Frontal cortex (tissue), 4 donors: Measurements from ENCODE around the gene PPME1. TPM values are rescaled to one million over a fixed set of nuclear protein-coding genes. Genes with fewer than 3 reads are reported as not detected.
"Not testable (repeated sequence)": the region's sequence is repeated elsewhere in the genome, so short reads cannot be mapped to it uniquely, and the experiment has no call there.

Source experiments
- DNase-seq, 2 donors: peaks; one replicate each; pipeline ENCODE4 v3.0.0; 2012; ENCODE audit warnings: low spot score in 2 of 2
- FAIRE-seq: peaks from 2 replicates; lab custom pipeline; 2012; peaks lifted over from hg19 to GRCh38; lab: Jason Lieb, UNC
- total RNA-seq: library from RNA; depleted of rRNA; stranded (reverse); fragments of >200 nt; gene quantifications from one replicate; pipeline ENCODE4 v1.2.3, GENCODE V29; 2014
- donor health status: control.
- donor health status: control.
- donor health status: control.

Gene PPME1, protein sequence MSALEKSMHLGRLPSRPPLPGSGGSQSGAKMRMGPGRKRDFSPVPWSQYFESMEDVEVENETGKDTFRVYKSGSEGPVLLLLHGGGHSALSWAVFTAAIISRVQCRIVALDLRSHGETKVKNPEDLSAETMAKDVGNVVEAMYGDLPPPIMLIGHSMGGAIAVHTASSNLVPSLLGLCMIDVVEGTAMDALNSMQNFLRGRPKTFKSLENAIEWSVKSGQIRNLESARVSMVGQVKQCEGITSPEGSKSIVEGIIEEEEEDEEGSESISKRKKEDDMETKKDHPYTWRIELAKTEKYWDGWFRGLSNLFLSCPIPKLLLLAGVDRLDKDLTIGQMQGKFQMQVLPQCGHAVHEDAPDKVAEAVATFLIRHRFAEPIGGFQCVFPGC
- 45.7 TPM for total RNA-seq

- FAIRE-seq (peak; percentile 34), DNase-seq (peak; percentile 77 to 87)
Observed at GRCh38 chr11:74170694-74171629, at the start of gene PPME1, which contains the start of gene C2CD3. Gene PPME1, plus strand, starts transcription at chr11:74171289. Its CDS starts 133 bp downstream, at chr11:74171422. Gene C2CD3, minus strand, starts transcription at chr11:74171002. Its CDS starts 210 bp downstream, at chr11:74170792.

GRCh38 chr11:74121804-74122203 is 49.3 kb upstream of the PPME1 start:
- FAIRE-seq = no peak
- no peak for DNase-seq

DNA sequence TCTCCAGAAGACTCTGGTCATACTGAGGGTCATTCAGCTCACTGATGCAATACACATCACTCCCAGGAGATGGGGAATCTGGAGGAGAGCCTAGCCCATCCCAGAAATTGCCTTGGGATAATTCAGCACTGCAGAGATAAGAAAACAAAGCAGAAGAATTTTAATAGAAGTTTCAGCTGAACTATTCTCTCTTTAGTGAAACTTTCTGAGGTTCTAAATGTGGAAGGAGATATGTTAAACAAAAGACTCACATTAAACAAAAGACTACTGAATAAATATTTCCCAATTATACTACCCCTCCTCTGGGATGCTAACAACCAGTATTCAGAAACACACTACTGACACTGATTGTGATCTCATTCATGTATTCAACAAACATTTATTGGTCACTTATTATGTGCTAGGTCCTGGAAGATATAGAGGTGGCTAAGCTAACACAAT is 48.1 kb upstream of the PPME1 start:
- FAIRE-seq (no peak), DNase-seq (no peak)

DNA sequence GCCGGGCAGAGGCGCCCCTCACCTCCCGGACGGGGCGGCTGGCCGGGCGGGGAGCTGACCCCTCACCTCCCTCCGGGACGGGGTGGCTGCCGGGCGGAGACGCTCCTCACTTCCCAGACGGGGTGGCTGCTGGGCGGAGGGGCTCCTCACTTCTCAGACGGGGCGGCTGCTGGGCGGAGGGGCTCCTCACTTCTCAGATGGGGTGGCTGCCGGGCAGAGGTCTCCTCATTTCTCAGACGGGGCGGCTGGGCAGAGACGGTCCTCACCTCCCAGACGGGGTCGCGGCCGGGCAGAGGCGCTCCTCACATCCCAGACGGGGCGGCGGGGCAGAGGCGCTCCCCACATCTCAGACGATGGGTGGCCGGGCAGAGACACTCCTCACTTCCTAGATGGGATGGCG is 42.0 kb upstream of the PPME1 start:
- DNase-seq, FAIRE-seq: not testable (repeated sequence)

DNA sequence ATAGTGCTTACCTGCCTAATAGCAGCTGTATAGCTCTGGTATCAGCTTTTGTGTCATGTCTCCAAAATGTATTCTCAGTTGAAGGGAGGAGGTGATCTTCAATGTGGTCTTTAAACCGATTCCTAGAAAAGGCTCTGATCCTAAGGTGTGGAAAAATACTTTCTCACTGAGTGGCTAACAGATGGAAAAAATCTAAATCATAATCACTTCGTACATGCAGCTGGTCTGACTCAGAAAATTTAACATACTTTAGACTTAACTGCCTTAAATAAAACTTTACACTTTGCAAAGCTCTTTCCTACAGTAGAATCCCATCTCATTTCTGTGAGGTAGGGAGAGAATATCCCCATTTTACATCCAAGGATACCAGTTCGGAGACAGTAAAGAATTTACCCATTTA is 38.3 kb upstream of the PPME1 start:
- FAIRE-seq (no peak), DNase-seq (no peak)

DNA sequence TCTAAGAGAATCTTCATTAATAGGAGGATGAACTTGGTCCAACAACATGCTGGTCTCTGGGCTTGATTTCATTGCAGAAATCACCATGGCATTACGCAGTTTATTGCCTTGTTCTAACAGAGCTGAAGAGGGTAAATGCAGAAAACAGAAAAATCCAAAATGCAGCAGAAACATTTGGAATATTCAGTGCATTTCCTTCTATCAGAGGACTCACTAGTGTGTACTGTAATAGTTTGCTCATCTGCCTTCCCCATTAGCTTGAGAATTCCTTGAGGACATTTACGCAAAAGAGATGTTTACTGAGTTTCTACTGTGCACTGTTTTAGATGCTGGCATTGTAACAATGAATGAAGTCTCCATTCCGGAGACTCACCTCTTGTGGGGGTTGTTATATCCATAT is 37.7 kb upstream of the PPME1 start:
- FAIRE-seq (no peak), DNase-seq (no peak)

GRCh38 chr11:74134661-74135060 is 36.4 kb upstream of the PPME1 start:
- FAIRE-seq (no peak), DNase-seq (no peak)

GRCh38 chr11:74135127-74135840 is 35.8 kb upstream of the PPME1 start:
- DNase-seq = no peak
- FAIRE-seq = no peak

DNA sequence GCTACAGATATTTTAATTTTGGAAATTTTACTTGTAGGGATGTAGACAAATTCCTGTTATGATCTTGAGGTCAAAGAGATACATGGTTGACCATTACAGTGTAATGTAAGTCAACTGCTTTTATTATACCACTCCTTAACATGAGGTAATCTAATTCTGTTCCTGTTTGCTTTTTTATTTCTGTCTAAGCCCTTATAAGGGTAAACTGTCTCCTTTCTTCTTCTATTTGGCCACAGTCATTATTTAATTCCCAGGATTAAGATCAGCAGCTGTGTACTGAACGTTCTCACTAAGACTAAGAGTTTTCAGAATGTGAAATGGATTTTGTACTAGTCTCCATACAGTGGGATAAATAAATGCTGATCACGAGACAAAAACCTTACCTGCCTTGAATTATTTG is 33.1 kb upstream of the PPME1 start:
- FAIRE-seq (no peak), DNase-seq (no peak)

GRCh38 chr11:74138572-74138971 is 32.5 kb upstream of the PPME1 start:
- no peak for FAIRE-seq

DNA sequence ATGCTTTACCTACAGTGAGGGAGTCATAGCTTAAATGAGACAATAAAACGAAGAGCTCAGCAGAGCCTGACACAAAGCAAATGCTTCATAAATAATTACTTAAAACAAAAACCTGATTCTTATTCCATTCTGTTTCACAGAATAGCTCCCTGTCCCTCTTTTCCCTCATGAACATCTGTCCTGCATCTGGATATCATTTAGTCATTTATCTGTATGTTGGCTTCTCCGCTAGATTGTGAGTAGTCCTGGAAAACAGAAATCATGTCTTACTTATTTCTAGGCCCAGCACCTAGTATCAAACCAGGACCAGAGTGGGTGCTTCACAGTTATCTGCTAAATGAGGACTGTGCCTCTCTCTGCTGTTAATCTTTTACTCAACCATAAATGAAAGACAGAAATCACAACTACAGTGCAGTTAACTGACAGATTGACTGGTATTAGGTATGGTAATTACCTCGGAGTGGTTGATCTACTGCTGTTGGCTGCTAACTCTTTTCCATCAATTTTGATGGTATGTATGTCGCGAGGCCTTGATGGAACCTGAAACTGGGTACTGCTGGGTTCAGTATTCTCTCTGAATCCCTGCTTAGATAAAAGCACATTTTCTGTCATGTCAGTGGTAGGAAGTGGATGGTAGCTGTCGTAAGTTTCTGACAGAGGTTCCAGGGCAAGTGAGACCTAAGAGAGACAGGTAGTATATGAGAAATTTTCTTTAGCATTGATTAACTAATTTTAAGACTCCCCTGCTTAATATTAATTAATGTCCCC is 31.8 kb upstream of the PPME1 start:
- FAIRE-seq = no peak
- no peak for DNase-seq

More at GRCh38 chr11:74138572-74138971, 32.5 kb upstream of the PPME1 start:
- DNase-seq = no peak

DNA sequence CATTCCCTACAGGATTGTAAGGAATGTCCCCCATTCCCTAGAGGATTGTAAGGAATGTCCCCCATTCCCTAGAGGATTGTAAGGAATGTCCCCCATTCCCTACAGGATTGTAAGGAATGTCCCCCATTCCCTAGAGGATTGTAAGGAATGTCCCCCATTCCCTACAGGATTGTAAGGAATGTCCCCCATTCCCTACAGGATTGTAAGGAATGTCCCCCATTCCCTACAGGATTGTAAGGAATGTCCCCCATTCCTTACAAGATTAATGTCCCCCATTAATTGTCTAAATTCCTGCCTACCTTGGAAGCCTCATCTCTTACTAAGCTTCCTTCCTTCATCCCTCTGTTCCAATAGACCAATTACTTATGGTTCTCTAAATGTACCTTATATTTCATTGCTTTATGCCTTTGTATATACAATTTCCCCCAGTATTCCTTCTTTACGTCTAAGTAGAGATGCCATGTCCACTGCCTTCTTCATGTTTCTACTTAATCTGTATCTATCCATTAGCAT is 31.1 kb upstream of the PPME1 start:
- not testable (repeated sequence) for FAIRE-seq, DNase-seq

DNA sequence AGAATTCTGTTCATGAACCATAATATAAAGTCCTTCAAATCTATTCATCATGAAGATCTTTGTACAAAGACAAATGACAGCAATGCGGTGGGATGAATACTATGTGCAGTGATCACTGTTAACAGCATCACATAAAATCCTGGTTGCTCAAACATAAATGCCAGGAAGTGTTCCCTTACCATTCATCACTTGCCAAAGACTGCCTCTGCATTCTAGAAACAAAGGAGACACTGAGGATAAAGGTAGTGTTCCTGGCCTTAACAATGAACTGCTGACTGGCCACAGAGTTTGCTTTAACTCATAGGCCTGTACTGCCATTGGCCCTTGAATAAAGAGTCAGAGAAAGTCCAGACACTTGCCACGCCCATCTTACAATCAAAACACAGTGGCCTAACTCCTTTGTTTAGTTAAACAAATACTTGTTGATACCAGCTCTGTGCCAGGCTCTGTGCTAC is 29.8 kb upstream of the PPME1 start:
- no peak for FAIRE-seq
- DNase-seq = no peak

- FAIRE-seq (no peak), DNase-seq (no peak)
Observed at GRCh38 chr11:74141908-74142307, 29.2 kb upstream of the PPME1 start.

- FAIRE-seq (no peak), DNase-seq (no peak)
Observed at GRCh38 chr11:74142624-74143023, 28.5 kb upstream of the PPME1 start.

DNA sequence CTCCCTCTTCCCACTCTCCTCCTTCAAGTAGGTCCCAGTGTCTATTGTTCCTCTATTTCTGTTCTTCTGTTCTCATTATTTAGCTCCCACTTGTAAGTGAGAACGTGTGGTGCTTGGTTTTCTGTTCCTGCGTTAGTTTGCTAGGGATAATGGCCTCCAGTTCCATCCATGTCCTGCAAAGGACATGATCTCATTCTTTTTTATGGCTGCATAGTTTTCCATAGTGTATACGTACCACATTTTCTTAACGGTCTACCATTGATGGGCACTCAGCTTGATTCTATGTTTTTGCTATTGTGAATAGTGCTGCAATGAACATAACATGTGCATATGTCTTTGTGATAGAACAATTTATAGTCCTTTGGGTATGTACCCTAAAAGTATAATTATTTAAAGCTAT is 26.5 kb upstream of the PPME1 start:
- FAIRE-seq = no peak

GRCh38 chr11:74147199-74147929 is 23.7 kb upstream of the PPME1 start:
- FAIRE-seq (no peak), DNase-seq (no peak)

More for the DNA sequence above, 26.5 kb upstream of the PPME1 start:
- no peak for DNase-seq

- FAIRE-seq (no peak), DNase-seq (no peak)
Observed at GRCh38 chr11:74153224-74153623, 17.9 kb upstream of the PPME1 start.
